ENCODE results near the gene MN1.

The MN1 gene

GRCh38 chr22:27801616-27802345 lies at the start of gene MN1:
Gene MN1 (minus strand): TSS chr22:27801756. CDS start chr22:27800543, 1,213 bp downstream.
- in situ Hi-C loops (cut with MboI; ENCODE audit: low sequenced_read_pairs): no loop called here

GRCh38 chr22:27850000-27850521 lies 48.5 kb upstream of the MN1 start:
- in situ Hi-C loops (cut with MboI; ENCODE audit: low sequenced_read_pairs): no loop called here

DNA sequence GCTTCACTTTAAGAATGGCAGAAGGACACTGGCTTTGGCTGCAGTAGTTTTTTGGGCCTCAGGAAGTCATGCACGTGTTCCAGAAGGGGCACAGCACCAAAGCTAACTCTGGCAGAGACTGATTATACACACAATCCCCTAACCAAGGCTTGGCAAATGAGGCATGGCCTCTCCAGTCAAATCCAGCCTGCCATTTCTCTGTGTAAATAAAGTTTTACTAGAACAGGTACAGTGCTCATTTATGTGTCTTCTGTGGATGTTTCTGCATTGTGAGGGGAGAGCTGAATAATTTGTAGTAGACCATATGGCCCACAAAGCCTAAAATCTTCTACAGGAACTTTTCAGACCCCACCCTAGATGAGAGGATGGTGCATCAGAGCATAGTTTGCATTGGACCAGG lies 46.4 kb upstream of the MN1 start:
- in situ Hi-C loops (cut with MboI; ENCODE audit: low sequenced_read_pairs): no loop called here

GRCh38 chr22:27846910-27847309 lies 45.4 kb upstream of the MN1 start:
- in situ Hi-C loops (cut with MboI; ENCODE audit: low sequenced_read_pairs): no loop called here

DNA sequence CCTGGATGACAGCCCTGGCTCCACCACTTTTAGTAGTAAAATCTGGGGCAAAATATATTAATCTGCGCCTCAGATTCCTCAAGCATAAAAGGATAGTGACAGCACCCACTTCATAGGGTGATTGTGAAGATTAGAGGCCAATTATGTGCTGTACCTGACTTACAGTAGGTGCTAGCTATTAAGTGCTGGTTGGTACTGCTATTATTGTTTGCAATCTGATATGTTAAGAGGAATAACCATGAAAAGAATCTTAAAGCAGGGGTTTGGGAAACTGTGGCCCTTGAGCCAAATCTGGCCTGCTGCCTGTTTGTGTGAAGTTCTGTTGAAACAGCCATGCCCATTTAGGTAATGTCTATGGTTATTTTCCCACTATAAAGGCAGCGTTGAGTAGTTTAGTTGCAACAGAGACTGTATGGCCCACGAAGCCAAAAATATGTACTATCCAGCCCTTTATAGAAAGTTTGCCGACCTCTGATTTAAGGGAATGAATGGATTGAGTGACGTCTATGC lies 44.7 kb upstream of the MN1 start:
- in situ Hi-C loops (cut with MboI; ENCODE audit: low sequenced_read_pairs): no loop called here

GRCh38 chr22:27845644-27846043 lies 44.1 kb upstream of the MN1 start:
- in situ Hi-C loops (cut with MboI; ENCODE audit: low sequenced_read_pairs): no loop called here

DNA sequence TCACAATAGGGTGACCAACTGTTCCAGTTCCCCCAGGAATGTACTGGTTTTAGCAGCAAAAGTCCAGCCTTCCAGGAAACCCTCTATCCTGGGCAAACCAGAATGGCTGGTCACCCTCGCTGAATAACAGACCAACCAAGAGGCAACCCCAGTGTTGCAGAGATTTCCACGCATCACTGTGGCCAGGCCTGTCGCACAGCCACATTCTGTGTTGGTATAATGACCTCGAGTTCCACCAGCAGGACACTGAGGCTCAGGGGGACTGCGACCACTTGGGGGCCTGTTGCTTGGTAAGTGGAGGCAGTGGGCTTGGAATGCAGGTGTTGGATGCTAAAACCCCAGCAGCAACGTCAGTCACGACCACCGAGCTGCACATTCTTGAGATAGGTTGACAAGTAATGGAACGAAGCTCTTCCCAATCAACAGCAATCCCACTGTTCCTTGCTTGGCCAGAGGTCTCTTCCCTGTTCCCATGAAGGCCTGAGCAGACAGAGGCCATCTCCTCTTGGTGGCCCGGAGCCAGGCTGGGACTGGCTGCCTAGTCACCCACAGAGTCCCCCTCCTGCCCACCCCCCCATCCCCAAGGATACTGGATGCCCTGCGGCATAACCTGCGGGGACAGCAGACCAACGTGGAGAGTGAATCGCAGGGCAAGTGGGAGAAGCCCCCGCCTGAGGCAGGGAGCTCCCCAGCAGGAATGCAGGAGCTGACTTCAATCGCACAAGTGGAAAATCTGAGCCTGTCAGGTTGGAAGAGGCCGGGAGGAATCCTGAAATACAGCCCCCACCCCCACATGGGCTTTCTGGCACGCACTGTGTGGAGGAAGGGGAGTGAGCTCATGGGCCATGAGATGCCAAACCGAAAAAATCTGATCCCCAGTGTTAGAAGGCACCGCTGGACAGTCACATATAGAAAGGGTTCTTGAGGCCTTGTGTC lies 43.4 kb upstream of the MN1 start:
- in situ Hi-C loops (cut with MboI; ENCODE audit: low sequenced_read_pairs): no loop called here

DNA sequence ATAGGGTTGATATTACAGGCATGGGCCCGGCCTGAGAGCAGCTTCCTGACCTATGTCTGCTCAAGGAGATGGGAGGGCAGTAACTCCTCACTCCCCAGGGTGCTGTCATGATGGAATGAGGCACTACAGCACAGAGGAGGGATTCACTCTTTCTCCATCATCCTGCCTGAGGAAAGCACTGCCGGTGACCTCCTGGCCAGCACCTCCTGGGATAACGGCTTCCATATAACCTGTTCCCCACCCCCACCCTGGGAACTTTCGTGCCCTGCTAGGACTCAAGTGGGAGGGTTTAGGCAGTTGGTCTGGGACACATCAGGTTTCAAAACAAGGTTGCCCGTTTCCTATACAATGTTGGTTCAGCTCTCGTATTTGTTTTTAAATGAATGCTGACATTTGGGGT lies 42.7 kb upstream of the MN1 start:
- in situ Hi-C loops (cut with MboI; ENCODE audit: low sequenced_read_pairs): no loop called here

DNA sequence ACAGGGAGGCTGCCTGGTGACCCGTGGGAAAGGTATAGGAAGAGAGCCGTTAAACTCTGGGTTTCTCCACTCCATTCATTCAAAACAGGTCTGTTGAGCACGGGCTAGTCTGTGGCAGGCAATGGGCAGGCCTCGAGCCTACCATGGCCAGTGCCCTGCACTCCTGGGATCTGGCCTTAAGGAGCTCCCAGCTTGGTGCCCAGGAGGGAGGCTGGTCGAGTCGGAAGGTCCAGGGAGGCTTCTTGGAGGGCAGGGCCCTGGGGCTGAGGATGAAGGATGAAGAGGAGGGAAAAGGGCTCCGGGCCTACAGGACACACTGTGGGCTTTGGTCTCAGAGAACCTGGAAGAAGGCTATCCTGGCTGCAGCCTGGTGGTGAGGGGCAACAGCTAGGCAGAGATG lies 41.9 kb upstream of the MN1 start:
- in situ Hi-C loops (cut with MboI; ENCODE audit: low sequenced_read_pairs): no loop called here

GRCh38 chr22:27842669-27843431 lies 41.3 kb upstream of the MN1 start:
- in situ Hi-C loops (cut with MboI; ENCODE audit: low sequenced_read_pairs): no loop called here

DNA sequence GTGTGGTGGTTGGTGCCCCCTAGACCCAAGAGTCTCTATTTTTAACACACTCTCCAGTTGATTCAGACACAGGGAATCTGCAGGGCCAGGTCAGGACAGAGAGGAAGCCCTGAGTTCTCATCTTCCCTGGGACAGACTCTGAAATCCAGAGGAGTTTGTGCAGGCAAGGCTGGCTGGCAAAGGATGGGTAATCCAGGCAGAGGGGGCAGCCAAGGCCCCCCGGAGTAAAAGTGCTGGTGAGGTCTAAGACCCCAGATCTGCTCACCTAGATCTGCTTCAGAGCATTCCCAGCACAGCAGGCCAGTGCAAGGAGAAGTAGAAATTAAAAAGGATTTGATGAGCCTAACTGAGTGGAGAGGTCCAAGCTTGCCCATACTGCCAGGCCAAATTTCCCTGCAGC lies 40.6 kb upstream of the MN1 start:
- in situ Hi-C loops (cut with MboI; ENCODE audit: low sequenced_read_pairs): no loop called here

GRCh38 chr22:27840436-27840835 lies 38.9 kb upstream of the MN1 start:
- in situ Hi-C loops (cut with MboI; ENCODE audit: low sequenced_read_pairs): no loop called here

DNA sequence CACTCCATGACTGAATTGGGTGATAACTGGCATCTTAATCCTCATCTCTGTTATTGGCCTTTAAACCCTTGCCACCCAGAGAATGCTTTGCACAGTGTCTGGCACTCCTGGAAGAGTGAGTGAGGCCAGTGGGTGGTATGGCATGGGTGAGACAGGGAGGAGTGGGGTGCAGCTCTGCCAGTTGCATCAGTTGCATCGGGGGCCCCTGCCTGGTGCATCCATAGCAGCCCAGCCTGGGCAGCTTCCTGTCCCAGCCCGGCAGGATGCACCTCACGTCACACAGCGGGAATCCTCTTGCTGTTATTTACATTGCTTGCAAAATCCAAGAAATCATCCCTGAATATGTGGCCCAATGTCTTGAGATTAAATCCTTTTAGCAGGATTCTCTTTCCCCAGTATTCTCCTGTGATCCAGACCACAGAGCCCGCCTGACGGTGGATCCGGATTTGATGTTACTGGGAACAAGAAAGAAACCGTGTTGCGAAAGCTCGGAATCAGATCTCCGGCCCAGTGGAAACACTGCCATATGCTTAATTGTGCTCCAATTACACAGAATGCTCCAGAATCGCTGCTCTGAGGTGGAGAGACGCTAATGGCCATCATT lies 37.6 kb upstream of the MN1 start:
- in situ Hi-C loops (cut with MboI; ENCODE audit: low sequenced_read_pairs): no loop called here

GRCh38 chr22:27836181-27836580 lies 34.6 kb upstream of the MN1 start:
- in situ Hi-C loops (cut with MboI; ENCODE audit: low sequenced_read_pairs): no loop called here

DNA sequence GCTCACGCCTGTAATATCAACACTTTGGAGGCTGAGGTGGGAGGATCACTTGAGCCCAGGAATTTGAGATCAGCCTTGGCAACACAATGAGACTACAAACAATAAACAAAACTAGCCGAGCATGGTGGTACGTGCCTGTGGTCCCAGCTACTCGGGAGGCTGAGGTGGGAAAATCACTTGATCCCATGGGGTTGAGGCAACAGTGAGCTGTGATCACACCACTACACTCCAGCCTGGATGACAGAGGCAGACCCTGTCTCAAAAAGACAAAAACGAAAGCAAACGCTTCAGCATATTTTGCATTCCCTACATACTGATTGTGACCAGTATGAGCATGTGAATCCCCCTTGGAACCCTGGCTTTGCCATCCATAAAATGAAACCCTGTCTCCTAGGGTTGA lies 33.9 kb upstream of the MN1 start:
- in situ Hi-C loops (cut with MboI; ENCODE audit: low sequenced_read_pairs): no loop called here

GRCh38 chr22:27834364-27835185 lies 33.0 kb upstream of the MN1 start:
- in situ Hi-C loops (cut with MboI; ENCODE audit: low sequenced_read_pairs): no loop called here

GRCh38 chr22:27833803-27834202 lies 32.2 kb upstream of the MN1 start:
- in situ Hi-C loops (cut with MboI; ENCODE audit: low sequenced_read_pairs): no loop called here

DNA sequence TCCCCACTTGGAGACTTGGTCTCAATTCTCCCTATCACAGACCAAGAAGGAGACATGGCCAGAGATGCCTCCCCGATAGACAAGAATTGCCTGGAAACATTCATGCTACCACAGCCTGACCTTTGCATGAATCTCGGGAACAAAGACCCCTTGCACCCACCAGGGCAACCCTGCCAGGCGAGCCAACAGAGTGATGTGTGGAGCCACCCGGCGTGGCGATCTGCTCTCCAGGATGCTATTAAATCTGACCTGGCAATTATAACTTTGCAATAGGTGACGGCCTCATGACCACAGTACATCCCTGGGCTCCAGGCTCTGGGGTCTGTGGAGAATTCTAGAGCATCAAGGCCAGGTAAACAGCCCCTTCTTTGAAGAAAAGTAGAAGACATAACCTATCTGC lies 31.1 kb upstream of the MN1 start:
- in situ Hi-C loops (cut with MboI; ENCODE audit: low sequenced_read_pairs): no loop called here

- in situ Hi-C loops (cut with MboI; ENCODE audit: low sequenced_read_pairs): no loop called here
Measured at GRCh38 chr22:27829620-27830019, 28.1 kb upstream of the MN1 start.
